Measurements from ENCODE around the gene CBS.
"Not testable (repeated sequence)": the region's sequence is repeated elsewhere in the genome, so short reads cannot be mapped to it uniquely, and the experiment has no call there.

DNA sequence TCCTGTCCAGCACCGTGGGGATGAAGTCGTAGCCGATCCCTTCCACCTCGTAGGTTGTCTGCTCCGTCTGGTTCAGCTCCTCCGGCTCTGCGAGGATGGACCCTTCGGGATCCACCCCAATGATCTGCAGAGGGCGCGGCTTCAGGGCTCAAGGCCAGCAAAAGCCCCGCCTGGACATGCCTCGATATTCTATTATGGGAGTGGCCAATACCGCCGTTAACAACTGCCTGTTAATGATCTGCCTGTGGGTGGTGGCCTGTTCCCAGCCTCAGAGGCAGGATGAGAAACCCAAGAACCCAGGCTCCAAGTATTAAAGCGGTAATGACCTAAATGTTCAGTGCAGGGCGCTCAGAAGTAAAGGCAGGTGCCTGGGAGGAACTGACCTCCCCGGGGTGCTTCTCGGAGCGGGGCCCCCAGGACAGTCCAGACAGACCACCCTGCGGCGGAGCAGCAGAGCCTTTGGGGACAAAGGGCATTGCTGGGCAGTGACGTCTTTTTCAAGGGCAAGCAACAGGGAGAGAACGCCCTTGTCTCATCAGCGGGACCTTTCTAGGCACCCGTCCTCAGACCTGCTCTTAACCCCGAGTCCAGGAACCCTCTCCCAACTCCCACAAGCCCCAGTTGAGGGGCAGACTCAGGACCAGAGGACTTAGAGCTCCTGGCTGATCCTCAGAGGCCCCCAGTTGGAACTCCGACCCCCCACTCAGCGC, 12.5 kb downstream of the CBS start:
- TF ChIP-seq, protein P1, sequence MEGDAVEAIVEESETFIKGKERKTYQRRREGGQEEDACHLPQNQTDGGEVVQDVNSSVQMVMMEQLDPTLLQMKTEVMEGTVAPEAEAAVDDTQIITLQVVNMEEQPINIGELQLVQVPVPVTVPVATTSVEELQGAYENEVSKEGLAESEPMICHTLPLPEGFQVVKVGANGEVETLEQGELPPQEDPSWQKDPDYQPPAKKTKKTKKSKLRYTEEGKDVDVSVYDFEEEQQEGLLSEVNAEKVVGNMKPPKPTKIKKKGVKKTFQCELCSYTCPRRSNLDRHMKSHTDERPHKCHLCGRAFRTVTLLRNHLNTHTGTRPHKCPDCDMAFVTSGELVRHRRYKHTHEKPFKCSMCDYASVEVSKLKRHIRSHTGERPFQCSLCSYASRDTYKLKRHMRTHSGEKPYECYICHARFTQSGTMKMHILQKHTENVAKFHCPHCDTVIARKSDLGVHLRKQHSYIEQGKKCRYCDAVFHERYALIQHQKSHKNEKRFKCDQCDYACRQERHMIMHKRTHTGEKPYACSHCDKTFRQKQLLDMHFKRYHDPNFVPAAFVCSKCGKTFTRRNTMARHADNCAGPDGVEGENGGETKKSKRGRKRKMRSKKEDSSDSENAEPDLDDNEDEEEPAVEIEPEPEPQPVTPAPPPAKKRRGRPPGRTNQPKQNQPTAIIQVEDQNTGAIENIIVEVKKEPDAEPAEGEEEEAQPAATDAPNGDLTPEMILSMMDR (conservative IDR thresholded peaks at IDR 0.05): not testable (repeated sequence)
- TF ChIP-seq ZFX (IDR thresholded peaks at IDR 0.05): not testable (repeated sequence)

All from C4-2B (cell line).